ENCODE measurements around the gene MVB12B.

DNA sequence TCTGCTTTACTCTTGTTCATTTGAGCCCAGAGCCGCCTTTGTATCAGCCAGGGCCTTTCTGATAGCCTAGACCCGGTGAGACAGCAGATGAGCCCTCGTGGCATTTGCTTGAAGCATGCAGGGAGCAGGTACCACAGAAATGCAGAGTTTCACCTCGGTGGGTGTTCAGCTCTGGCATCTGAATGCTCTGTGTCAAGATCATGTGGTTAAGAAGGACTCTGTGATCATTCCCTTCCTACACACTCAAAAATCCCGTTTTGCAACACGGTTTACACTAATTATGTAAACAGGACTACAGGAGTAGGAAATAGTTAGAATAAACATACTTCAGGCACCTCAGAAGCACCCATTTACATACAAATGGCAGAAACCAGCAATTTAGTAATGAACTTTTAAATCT lies 67.2 kb downstream of the MVB12B start:
- TF ChIP-seq YY1 (IDR thresholded peaks at IDR 0.05; ENCODE audit: low read depth), result no peak
- TF ChIP-seq CREB1 (IDR thresholded peaks at IDR 0.05; ENCODE audit: low read depth), result no peak
- TF ChIP-seq EGR1 (IDR thresholded peaks at IDR 0.05), result no peak
- no peak for TF ChIP-seq USF1 (IDR thresholded peaks at IDR 0.05)
- TF ChIP-seq CEBPB (IDR thresholded peaks at IDR 0.05), result no peak
- TF ChIP-seq TAF1 (IDR thresholded peaks at IDR 0.05; ENCODE audit: low read depth), result no peak
- no peak for TF ChIP-seq EP300 (IDR thresholded peaks at IDR 0.05; ENCODE audit: borderline replicate concordance)
- TF ChIP-seq RAD21 (IDR thresholded peaks at IDR 0.05; ENCODE audit: low read depth), result no peak
- TF ChIP-seq TCF12 (IDR thresholded peaks at IDR 0.05; ENCODE audit: low read depth), result no peak

Measured in Ishikawa (cell line).